Kidney (tissue), 14 donors: ENCODE data around the gene GPRIN3. TPM values are rescaled to one million over a fixed set of nuclear protein-coding genes. Genes with fewer than 3 reads are reported as not detected.
"Not testable (repeated sequence)": the region's sequence is repeated elsewhere in the genome, so short reads cannot be mapped to it uniquely, and the experiment has no call there.

Source experiments
- DNase-seq, 5 donors: peaks; one replicate each; pipeline ENCODE4 v3.0.0-alpha.2; 2013 to 2020
- FAIRE-seq: peaks from 2 replicates; lab custom pipeline; 2012; peaks lifted over from hg19 to GRCh38; lab: Jason Lieb, UNC
- H3K27ac ChIP-seq, 2 donors: one replicate each; pipeline ENCODE4 v1.7.0; 2013; ENCODE audit warnings: low read depth in 2 of 2, low read length in 2 of 2, inconsistent platforms in 1 of 2
- H3K27me3 ChIP-seq: one replicate; pipeline ENCODE4 v1.7.1; 2013; ENCODE audit warnings: low read length, inconsistent platforms; ENCODE audit not compliant: control insufficient read depth, insufficient read depth
- H3K36me3 ChIP-seq, 3 donors: one replicate each; pipeline versions ENCODE4 v1.7.0 to v1.7.1; 2013; ENCODE audit warnings: low read length in 3 of 3, control low read depth in 1 of 3, inconsistent platforms in 1 of 3; ENCODE audit not compliant: insufficient read depth in 3 of 3, control insufficient read depth in 2 of 3
- H3K4me1 ChIP-seq, 3 donors: one replicate each; pipeline versions ENCODE4 v1.7.0 to v1.7.1; 2013; ENCODE audit warnings: low read length in 3 of 3, inconsistent platforms in 1 of 3, low read depth in 1 of 3; ENCODE audit not compliant: control insufficient read depth in 2 of 3, insufficient read depth in 2 of 3
- H3K4me3 ChIP-seq, 3 donors: one replicate each; pipeline versions ENCODE4 v1.7.0 to v1.8.1; 2013; ENCODE audit warnings: low read length in 3 of 3, control low read depth in 1 of 3, inconsistent platforms in 1 of 3
- H3K9ac ChIP-seq, 3 donors: one replicate each; pipeline versions ENCODE4 v1.7.0 to v1.7.1; 2013; ENCODE audit warnings: low read length in 3 of 3, control low read depth in 1 of 3, inconsistent platforms in 1 of 3
- H3K9me3 ChIP-seq, 3 donors: one replicate each; pipeline versions ENCODE4 v1.7.0 to v1.7.1; 2013; ENCODE audit warnings: low read length in 3 of 3, control low read depth in 1 of 3, inconsistent platforms in 1 of 3; ENCODE audit not compliant: control insufficient read depth in 2 of 3, insufficient read depth in 1 of 3
- intact Hi-C: fragments of 100-400 bp; cut with DNase I; formaldehyde crosslinking; loops from one replicate; pipeline ENCODE4 v1.11.1; 2022
- polyA plus RNA-seq: library from polyadenylated mRNA; stranded (reverse); fragments of 350-450 nt; fragmentation: Illumina TruSeq; extraction: RNeasy Lipid Tissue Mini Kit (QIAGEN cat#74804); gene quantifications from one replicate; pipeline ENCODE4 v1.2.3, GENCODE V29; 2014; ENCODE audit warnings: low read depth, low replicate concordance; ENCODE audit not compliant: insufficient read depth
- total RNA-seq: library from RNA; stranded (reverse); fragmentation: NEBNext Ultra II Directional; extraction: Animal tissue kit (Norgen Biotek cat#: 25700); gene quantifications from one replicate; pipeline ENCODE4 v1.2.1, GENCODE V29; 2021
- TF ChIP-seq, protein P1 (sequence below): IDR thresholded peaks from 3 replicates; pipeline ENCODE4 v1.5.1; 2012; ENCODE audit warnings: mild to moderate bottlenecking, moderate library complexity, borderline replicate concordance; ENCODE audit not compliant: insufficient read depth; ENCODE audit errors: extremely low read depth
- donor health status: control.
- donor health status: control.
- donor health status: control.
- donor health status: control.
- donor health status: control.
- donor health status: DM: yes; HTN: yes; CAD: no.
- donor health status: Normal renal cell carcinoma (clear cell type).

GPRIN3 gene
- total and polyA plus RNA-seq, 2 donors from 2014 or later: 2.2 to 15.2 TPM

DNA sequence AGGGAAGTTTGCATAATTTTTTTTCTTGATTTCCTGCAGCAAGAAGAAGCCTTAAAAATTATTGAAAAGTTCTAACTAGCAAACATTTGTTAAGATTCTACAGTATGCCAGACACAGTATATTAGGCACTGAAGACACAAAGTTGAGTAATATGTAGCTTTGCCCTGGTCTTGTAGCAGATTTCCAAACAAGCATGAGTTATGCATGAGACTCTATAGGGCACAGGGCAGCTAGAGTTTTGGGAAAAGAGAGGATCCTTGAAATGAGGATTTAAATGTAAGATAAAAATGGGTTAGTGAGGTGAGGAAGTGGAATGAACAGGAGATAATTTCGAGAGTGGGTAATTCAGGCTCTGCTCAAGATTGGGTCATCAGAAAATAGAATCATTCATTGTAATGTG, 8.6 kb upstream of the GPRIN3 start:
- Histone ChIP-seq H3K36me3 (no peaks in the 10 kb centered on the region), H3K9me3 (no peaks in the 10 kb centered on the region), H3K4me3 (no peak overlapping the region), H3K27me3 (no peaks in the 10 kb centered on the region), H3K4me1 (no peaks in the 10 kb centered on the region), H3K27ac (no peak overlapping the region), H3K9ac (no peak overlapping the region)
- no peak for DNase-seq
- no peak for FAIRE-seq
- intact Hi-C loops: no loop called here
- TF ChIP-seq, protein P1, sequence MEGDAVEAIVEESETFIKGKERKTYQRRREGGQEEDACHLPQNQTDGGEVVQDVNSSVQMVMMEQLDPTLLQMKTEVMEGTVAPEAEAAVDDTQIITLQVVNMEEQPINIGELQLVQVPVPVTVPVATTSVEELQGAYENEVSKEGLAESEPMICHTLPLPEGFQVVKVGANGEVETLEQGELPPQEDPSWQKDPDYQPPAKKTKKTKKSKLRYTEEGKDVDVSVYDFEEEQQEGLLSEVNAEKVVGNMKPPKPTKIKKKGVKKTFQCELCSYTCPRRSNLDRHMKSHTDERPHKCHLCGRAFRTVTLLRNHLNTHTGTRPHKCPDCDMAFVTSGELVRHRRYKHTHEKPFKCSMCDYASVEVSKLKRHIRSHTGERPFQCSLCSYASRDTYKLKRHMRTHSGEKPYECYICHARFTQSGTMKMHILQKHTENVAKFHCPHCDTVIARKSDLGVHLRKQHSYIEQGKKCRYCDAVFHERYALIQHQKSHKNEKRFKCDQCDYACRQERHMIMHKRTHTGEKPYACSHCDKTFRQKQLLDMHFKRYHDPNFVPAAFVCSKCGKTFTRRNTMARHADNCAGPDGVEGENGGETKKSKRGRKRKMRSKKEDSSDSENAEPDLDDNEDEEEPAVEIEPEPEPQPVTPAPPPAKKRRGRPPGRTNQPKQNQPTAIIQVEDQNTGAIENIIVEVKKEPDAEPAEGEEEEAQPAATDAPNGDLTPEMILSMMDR: no peak

DNA sequence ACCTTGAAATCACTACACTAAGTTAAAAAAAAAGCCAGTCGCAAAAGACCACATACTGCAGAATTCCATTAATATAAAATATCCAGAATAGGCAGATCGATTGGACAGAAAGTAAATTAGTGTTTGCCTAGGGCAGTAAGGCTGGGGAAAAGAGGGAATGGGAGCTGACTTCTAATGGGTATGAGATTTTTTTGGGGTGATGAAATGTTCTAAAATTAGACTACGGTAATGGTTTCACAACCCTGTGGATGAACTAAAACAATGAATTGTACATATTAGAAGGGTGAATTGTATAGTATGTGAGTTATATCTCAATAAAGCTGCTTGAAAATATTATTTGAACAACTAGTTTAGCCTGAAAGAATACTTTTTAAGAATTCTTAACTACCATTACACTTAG, 6.7 kb upstream of the GPRIN3 start:
- intact Hi-C loops: no loop called here
- TF ChIP-seq, protein P1: no peak
- Histone ChIP-seq H3K27me3 (no peaks in the 10 kb centered on the region), H3K36me3 (no peaks in the 10 kb centered on the region), H3K9ac (no peak overlapping the region), H3K27ac (no peak overlapping the region), H3K9me3 (no peaks in the 10 kb centered on the region), H3K4me3 (no peak overlapping the region), H3K4me1 (no peaks in the 10 kb centered on the region)
- DNase-seq (no peak), FAIRE-seq (no peak)

DNA sequence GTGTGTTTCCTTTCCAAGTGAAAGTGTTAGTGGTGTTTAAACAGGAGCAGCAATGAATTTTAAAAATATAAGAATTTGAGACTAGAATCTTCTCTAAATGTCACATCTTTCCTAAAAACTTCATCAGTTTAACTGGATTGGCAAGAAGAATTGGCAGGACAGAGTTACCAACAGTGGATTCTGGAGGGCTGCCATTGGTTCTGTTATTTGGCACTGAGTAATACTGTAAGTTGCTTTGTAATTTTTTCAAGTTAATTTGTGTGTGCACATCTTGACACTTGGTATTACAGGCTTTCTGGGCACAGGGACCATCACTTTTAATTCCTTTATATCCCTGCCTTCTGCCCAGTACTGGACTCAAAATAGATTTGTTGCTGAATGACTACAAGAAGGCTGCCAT, 4.5 kb upstream of the GPRIN3 start:
- intact Hi-C loops: no loop called here
- no peaks in the 10 kb centered on the region for H3K4me1 ChIP-seq
- H3K27ac ChIP-seq: no peak overlapping the region
- no peak overlapping the region for H3K9ac ChIP-seq
- TF ChIP-seq, protein P1: no peak
- H3K9me3 ChIP-seq: no peaks in the 10 kb centered on the region
- H3K4me3 ChIP-seq: no peak overlapping the region
- DNase-seq (no peak), FAIRE-seq (no peak)
- H3K27me3 ChIP-seq: no peaks in the 10 kb centered on the region
- H3K36me3 ChIP-seq: no peaks in the 10 kb centered on the region

DNA sequence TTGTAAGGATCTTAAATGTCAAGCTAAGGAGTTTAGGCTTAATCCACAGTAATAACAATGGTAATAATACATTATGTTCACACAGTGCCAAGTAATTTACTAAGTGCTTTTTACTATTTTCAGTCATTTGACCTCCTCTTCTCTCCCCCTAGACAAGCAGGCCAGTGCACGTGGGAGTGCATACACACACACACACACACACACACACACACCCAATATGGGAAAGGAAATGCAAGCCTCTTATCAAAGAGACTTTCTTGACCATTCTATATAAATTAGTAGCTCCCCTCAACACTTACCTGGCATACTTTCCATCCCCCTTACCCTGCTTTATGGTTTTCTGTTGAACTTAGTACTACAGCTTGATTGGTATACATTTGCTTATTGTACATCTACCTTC, 3.8 kb upstream of the GPRIN3 start:
- no peak for FAIRE-seq
- intact Hi-C loops: no loop called here

DNA sequence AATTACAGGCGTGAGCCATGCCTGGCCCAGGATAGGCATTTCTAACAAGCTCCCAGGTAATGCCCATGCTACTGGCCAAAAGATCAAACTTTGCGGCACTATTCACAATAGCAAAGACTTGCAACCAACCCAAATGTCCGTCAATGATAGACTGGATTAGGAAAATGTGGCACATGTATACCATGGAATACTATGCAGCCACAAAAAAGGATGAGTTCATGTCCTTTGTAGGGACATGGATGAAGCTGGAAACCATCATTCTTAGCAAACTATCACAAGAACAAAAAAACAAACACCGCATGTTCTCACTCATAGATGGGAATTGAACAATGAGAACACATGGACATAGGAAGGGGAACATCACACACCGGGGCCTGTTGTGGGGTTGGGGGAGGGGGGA, 1.6 kb upstream of the GPRIN3 start:
- DNase-seq, intact Hi-C loops, FAIRE-seq, H3K9ac ChIP-seq, H3K4me1 ChIP-seq, H3K27me3 ChIP-seq, H3K36me3 ChIP-seq, H3K4me3 ChIP-seq, H3K27ac ChIP-seq, H3K9me3 ChIP-seq: not testable (repeated sequence)

More for the DNA sequence above, 3.8 kb upstream of the GPRIN3 start:
- TF ChIP-seq, protein P1: no peak
- DNase-seq: no peak
- Histone ChIP-seq H3K27me3 (no peaks in the 10 kb centered on the region), H3K27ac (no peak overlapping the region), H3K9me3 (no peaks in the 10 kb centered on the region), H3K4me3 (no peak overlapping the region), H3K36me3 (no peaks in the 10 kb centered on the region), H3K9ac (no peak overlapping the region), H3K4me1 (no peaks in the 10 kb centered on the region)
